ENCODE measurements around the gene PRKCA.

DNA sequence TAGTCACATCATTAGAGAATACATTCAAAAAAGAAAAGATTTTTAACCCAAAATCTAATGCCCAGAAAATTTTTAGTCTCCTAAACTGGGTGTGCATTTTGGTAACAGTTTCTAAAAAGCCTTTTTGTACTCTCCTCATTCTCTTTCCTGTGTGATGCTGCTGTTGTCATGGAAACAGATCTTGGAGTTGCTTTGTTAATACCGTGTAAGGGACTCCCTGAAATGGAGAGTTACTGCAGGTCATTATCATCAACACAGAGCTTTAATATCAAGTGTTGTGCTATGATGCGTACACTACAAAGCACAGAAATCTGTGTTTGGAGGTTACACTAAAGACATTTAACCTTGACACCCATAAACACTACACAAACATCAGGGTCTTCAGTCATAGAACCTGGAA, 216.3 kb downstream of the PRKCA start:
- TF ChIP-seq, protein P1, sequence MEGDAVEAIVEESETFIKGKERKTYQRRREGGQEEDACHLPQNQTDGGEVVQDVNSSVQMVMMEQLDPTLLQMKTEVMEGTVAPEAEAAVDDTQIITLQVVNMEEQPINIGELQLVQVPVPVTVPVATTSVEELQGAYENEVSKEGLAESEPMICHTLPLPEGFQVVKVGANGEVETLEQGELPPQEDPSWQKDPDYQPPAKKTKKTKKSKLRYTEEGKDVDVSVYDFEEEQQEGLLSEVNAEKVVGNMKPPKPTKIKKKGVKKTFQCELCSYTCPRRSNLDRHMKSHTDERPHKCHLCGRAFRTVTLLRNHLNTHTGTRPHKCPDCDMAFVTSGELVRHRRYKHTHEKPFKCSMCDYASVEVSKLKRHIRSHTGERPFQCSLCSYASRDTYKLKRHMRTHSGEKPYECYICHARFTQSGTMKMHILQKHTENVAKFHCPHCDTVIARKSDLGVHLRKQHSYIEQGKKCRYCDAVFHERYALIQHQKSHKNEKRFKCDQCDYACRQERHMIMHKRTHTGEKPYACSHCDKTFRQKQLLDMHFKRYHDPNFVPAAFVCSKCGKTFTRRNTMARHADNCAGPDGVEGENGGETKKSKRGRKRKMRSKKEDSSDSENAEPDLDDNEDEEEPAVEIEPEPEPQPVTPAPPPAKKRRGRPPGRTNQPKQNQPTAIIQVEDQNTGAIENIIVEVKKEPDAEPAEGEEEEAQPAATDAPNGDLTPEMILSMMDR (IDR thresholded peaks at IDR 0.05) = no peak
- no peak for TF ChIP-seq POLR2A (IDR thresholded peaks at IDR 0.05)

Data from uterus (tissue), 2 donors.